IPS DF 4.7 (cell line): ENCODE measurements around the gene LAMA1.

Source experiments
- DNase-seq: peaks from one replicate; pipeline ENCODE4 v3.0.0-alpha.2; 2013; ENCODE audit warnings: low spot score; ENCODE audit errors: extremely low read depth

LAMA1 gene

DNA sequence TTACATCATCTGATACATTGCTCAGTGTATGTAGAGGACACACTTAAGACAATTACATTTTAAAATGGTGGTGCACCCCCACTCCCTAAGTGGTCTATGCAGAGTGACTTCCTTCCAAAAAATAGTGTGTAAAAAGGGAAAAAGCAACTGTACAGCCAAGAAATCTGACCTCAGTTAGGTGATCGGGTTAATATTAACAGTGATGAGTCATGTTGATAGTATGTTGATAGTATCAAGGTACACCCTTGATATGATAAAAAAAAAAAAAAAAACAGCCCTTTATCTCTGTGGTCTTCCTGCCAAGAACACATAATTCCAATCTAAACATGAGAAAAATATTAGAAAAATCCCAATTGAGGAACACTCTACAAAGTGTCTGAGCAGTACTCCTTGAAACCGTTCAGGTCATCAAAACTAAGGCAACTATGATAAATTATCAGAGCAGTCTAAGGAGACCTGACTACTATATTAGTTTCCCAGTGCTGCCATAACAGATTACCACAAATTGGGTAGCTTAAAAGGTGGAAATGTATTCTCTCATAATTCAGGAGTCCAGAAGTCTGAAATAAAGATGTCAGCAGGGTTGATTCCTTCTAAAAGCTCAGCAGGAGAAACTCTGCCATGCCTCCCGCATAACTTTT, 216.2 kb downstream of the LAMA1 start:
- DNase-seq: no peak

DNA sequence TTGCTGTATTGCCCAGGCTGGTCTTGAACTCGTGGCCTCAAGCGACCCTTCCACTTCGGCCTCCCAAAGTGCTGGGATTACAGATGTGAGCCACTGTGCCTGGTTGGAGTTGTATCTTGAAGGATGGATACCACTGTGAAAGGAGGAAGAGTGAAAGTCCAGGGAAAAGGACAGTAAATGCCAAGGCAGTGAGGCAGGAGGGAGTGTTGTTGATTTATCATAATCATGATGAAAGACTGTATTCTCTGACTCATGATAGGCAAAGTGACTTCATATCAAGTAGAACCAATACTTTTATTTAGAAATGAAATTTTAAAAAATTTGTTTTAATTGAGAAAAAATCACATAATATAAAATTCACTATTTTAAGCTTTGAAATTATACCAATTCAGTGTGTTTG, 225.8 kb downstream of the LAMA1 start:
- no peak for DNase-seq
